Body of pancreas (tissue), 4 donors: ENCODE measurements around the gene SCYGR8. TPM values are rescaled to one million over a fixed set of nuclear protein-coding genes. Genes with fewer than 3 reads are reported as not detected.
A peak's percentile ranks its signal among the peaks of the same experiment; 100 is the strongest.

Experiments used
- ATAC-seq: fragments of 150-250 bp; one replicate; pipeline ENCODE4 v1.9.1; 2016
- DNase-seq, 4 donors: peaks; one replicate each; pipeline ENCODE4 v3.0.0-alpha.2; 2019
- H3K27ac ChIP-seq, 4 donors: fragments of 200-600 bp; sonication (generic); 1 replicate in 3 of 4; 2 replicates in 1 of 4; pipeline versions ENCODE4 v1.5.1 to v1.6.1; 2016 to 2019; ENCODE audit warnings: mild to moderate bottlenecking in 1 of 4, mixed read lengths in 1 of 4, moderate library complexity in 1 of 4
- H3K27me3 ChIP-seq, 2 donors: fragments of 200-600 bp; sonication (generic); one replicate each; pipeline ENCODE4 v1.6.0; 2016; ENCODE audit warnings: mild to moderate bottlenecking in 1 of 2
- H3K36me3 ChIP-seq, 2 donors: fragments of 200-600 bp; sonication (generic); replicated peaks in 1 of 2; 2 replicates each; pipeline ENCODE4 v1.5.1; 2016; ENCODE audit warnings: low read depth in 2 of 2; ENCODE audit not compliant: insufficient read depth in 1 of 2
- H3K4me1 ChIP-seq: fragments of 200-600 bp; sonication (generic); one replicate; pipeline ENCODE4 v1.6.0; 2016
- H3K4me3 ChIP-seq, 2 donors: fragments of 200-600 bp; sonication (generic); 1 replicate in 1 of 2; 2 replicates in 1 of 2; pipeline ENCODE4 v1.5.1; 2016 to 2019
- H3K9me3 ChIP-seq, 3 donors: fragments of 200-600 bp; sonication (generic); 1 replicate in 2 of 3; 2 replicates in 1 of 3; pipeline ENCODE4 v1.5.1; 2016
- CTCF ChIP-seq, 7 experiments: fragments of 450-650 bp in 4 of 7; fragments of 200-600 bp in 3 of 7; sonication (generic) in 3 of 7; IDR thresholded peaks; one replicate each; pipeline ENCODE4 v1.5.1; 2016 to 2019; ENCODE audit warnings: antibody characterized with exemption in 7 of 7
- POLR2A ChIP-seq, 3 donors: fragments of 450-650 bp; IDR thresholded peaks; one replicate each; pipeline ENCODE4 v1.6.1; 2016; ENCODE audit warnings: antibody characterized with exemption in 3 of 3, mild to moderate bottlenecking in 2 of 3
- WGBS, 2 donors: methylation state at CpG; one replicate each; pipeline ENCODE4 v1.1.5; 2017; 5-methylcytosine and 5-hydroxymethylcytosine counted together
- intact Hi-C: fragments of 100-400 bp; cut with DNase I; formaldehyde crosslinking; loops from one replicate; pipeline ENCODE4 v1.15.1; 2023
- total RNA-seq, 2 donors: library from RNA; depleted of rRNA; stranded (reverse); fragments of >200 nt; gene quantifications; one replicate each; pipeline ENCODE4 v1.1.0, GENCODE V29; 2016

SCYGR8 gene
- total RNA-seq, 2 donors from 2014 or later: not detected

DNA sequence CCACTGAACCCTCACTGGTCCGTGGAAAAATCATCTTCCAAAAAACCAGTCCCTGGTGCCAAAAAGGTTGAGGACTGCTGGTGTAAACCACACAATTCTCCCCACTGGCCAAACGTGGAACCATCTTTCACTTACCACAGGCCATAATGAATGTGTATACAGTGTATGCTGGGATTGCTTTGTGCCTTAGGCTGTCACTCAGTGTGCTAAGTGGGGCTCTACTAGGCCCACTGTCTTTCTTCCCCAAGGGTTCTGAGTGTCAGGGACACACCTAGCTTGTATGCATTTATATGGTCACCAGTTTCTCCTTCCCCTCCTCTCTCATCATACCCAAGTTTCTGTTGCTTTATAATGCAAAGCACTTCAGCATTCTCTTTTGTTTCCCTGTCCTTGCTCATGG lies 27.2 kb downstream of the SCYGR8 start:
- intact Hi-C loops: no loop called here
- ATAC-seq: no peak
- Histone ChIP-seq H3K27ac (no peak overlapping the region), H3K9me3 (no peaks in the 10 kb centered on the region), H3K27me3 (no peaks in the 10 kb centered on the region), H3K36me3 (no peaks in the 10 kb centered on the region), H3K4me1 (no peaks in the 10 kb centered on the region), H3K4me3 (no peak overlapping the region)
- 38 to 48% methylated on average over 2 of the region's 2 CpGs for WGBS, 2 donors
- TF ChIP-seq POLR2A (IDR thresholded peaks at IDR 0.05): no peak
- no peak for TF ChIP-seq CTCF (IDR thresholded peaks at IDR 0.05)
- DNase-seq: no peak

DNA sequence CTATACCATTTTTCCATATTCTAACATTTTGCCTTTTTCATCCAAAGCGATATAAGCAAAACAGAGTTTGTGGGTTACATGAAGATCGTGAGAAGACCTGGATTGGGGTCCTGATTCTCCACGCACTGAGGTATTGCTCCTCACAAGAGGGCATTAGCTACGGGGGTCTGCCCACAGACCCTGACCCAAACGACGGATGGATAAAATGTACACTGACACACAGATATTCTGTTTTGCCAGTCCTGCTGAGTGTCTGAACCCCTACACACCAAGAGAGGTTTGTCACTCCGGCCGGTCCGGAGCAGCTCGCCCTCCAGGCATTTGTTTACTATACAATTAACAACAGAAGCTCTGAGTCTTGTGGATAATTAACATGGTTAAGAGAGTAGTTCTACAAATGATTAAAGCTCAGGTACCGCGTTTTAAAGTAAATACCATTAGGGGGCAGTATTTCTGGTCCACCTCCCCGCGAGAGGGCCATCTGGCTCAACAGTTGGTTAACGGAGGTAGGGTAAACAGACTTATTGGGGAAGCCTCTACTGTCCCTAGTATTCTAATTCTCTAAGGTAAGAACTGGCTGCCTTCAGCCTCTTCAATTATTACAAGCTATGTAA lies 28.4 kb downstream of the SCYGR8 start:
- Histone ChIP-seq H3K4me3 (no peak overlapping the region), H3K27me3 (no peaks in the 10 kb centered on the region), H3K36me3 (no peaks in the 10 kb centered on the region), H3K27ac (no peak overlapping the region), H3K9me3 (no peaks in the 10 kb centered on the region), H3K4me1 (no peaks in the 10 kb centered on the region)
- intact Hi-C loops: no loop called here
- no peak for DNase-seq
- TF ChIP-seq CTCF (IDR thresholded peaks at IDR 0.05) (peak in 3 of 7 experiments; percentile 12 to 19 (median 17)), POLR2A (IDR thresholded peaks at IDR 0.05) (no peak)
- no peak for ATAC-seq
- WGBS, 2 donors: 17 to 21% methylated on average over 15 of the region's 15 CpGs

GRCh38 chr2:227774895-227775842 lies 29.5 kb downstream of the SCYGR8 start:
- H3K4me3 ChIP-seq: no peak overlapping the region
- H3K4me1 ChIP-seq: no peaks in the 10 kb centered on the region
- H3K36me3 ChIP-seq: no peaks in the 10 kb centered on the region
- WGBS, 2 donors: 67 to 69% methylated on average over 6 of the region's 6 CpGs
- no peaks in the 10 kb centered on the region for H3K27me3 ChIP-seq
- no peak overlapping the region for H3K27ac ChIP-seq
- DNase-seq (no peak), ATAC-seq (no peak)
- intact Hi-C loops: no loop called here
- TF ChIP-seq POLR2A (IDR thresholded peaks at IDR 0.05) (no peak), CTCF (IDR thresholded peaks at IDR 0.05) (no peak)
- no peaks in the 10 kb centered on the region for H3K9me3 ChIP-seq

DNA sequence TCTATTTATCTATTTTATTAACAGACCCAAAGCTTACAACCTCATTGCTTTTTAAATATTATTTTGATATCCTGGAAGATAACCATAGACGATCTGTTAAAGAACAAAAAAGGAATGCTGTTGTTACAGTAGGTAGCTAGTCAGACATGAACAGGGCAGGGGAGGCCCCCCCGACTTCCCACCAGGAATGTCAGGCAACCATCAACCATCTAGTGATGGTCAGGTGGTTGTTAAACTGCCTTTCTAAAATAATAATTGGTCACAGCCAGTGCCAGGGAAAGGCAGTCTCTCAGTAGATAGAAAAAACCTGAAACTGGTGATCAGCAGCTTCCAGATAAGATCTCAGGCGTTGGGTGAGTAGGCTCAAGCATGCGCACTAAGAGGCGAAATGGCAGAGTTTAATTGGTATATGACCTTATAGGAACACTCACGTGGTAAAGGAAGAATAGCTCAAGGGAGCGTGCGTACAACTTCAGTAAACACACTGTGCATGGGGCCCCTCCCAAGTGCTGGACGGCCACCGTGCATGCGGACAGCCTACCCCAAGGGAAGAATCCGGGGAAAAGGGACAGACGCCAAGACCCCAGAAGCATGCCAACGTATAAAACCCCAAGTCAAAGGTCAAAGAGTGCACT lies 35.4 kb downstream of the SCYGR8 start:
- Histone ChIP-seq H3K4me1 (no peaks in the 10 kb centered on the region), H3K27me3 (no peaks in the 10 kb centered on the region), H3K4me3 (no peak overlapping the region), H3K9me3 (no peaks in the 10 kb centered on the region), H3K27ac (no peak overlapping the region), H3K36me3 (no peaks in the 10 kb centered on the region)
- DNase-seq: no peak
- intact Hi-C loops: no loop called here
- 45 to 50% methylated on average over 14 of the region's 14 CpGs for WGBS, 2 donors
- no peak for ATAC-seq
- TF ChIP-seq CTCF (IDR thresholded peaks at IDR 0.05) (no peak), POLR2A (IDR thresholded peaks at IDR 0.05) (no peak)
